ENCODE results near the gene EPRS1. TPM values are rescaled to one million over a fixed set of nuclear protein-coding genes. Genes with fewer than 3 reads are reported as not detected.

EPRS1 gene
- total RNA-seq, 1 experiment from 2014 or later, result 121 TPM

DNA sequence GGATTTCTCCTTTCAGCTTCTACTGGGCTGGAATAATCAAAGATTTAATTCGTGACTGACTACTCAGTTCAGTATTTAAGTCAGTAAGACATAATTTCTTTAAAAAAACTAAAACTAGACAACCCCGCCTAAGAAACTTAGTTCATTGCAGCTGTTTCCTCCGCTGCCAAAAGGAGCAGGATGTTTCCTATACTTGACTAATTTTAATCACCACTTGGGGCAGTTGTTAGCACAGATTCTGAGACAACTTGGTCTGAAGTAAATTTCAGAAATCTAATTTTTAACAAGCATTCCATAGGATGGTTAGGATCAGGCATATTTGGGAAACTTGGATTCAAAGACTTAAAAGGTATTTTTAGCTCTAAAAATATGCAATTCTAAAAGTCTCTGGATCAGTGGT lies 34.0 kb downstream of the EPRS1 start:
- H2BK5ac ChIP-seq (ENCODE audit: insufficient read length, low read length), result no peak overlapping the region
- Mint-ChIP-seq H3K27ac (no peak overlapping the region), H3K9me3 (no peaks in the 10 kb centered on the region), H3K4me3 (no peak overlapping the region), H3K27me3 (ENCODE audit: low read depth) (no peaks in the 10 kb centered on the region), H3K4me1 (no peaks in the 10 kb centered on the region), H3K36me3 (ENCODE audit: insufficient read depth in 1 of 3, low read depth in 3 of 3) (peaks cover 12 to 57% (median 42%) of the 10 kb centered on the region in 3 experiments; a peak in 6 of 7 replicates)
- H3K9ac ChIP-seq (ENCODE audit: extremely low read depth, insufficient read length, low read length), result no peak overlapping the region
- H3K56ac ChIP-seq (ENCODE audit: insufficient read length, low read depth, low read length), result no peak overlapping the region
- no peak overlapping the region for H3K27ac ChIP-seq (ENCODE audit: insufficient read length, low read depth, low read length)
- no peak for DNase-seq
- no peak overlapping the region for H4K91ac ChIP-seq (ENCODE audit: insufficient read length, low read depth, low read length)
- H3K4ac ChIP-seq (ENCODE audit: low read depth, low read length), result no peak overlapping the region
- no peak overlapping the region for H4K5ac ChIP-seq (ENCODE audit: insufficient read length, low read depth, low read length)
- H3K27me3 ChIP-seq (ENCODE audit: insufficient read depth, low read length), result no peaks in the 10 kb centered on the region
- no peak overlapping the region for H3K23ac ChIP-seq (ENCODE audit: insufficient read length, low read depth, low read length)
- no peak overlapping the region for H2BK15ac ChIP-seq (ENCODE audit: low read depth, low read length)
- H2AK5ac ChIP-seq (ENCODE audit: insufficient read length, low read length), result no peak overlapping the region
- no peak overlapping the region for H3K4me2 ChIP-seq (ENCODE audit: insufficient read depth, insufficient read length, low read length)
- WGBS (ENCODE audit: extremely low coverage, insufficient read length, low lambda C conversion rate), result no CpG with 5 or more reads among the region's 3 CpGs
- H2BK20ac ChIP-seq (ENCODE audit: low read depth, low read length, poor library complexity, severe bottlenecking), result no peak overlapping the region
- no peak overlapping the region for H3T11ph ChIP-seq (ENCODE audit: low read length)
- H2AFZ ChIP-seq (ENCODE audit: low read length), result no peak overlapping the region
- H4K20me1 ChIP-seq (ENCODE audit: control insufficient read depth, insufficient read depth, insufficient read length), result no peaks in the 10 kb centered on the region
- H2BK12ac ChIP-seq (ENCODE audit: insufficient read length, low read depth, low read length), result no peak overlapping the region
- TF ChIP-seq, protein P1, sequence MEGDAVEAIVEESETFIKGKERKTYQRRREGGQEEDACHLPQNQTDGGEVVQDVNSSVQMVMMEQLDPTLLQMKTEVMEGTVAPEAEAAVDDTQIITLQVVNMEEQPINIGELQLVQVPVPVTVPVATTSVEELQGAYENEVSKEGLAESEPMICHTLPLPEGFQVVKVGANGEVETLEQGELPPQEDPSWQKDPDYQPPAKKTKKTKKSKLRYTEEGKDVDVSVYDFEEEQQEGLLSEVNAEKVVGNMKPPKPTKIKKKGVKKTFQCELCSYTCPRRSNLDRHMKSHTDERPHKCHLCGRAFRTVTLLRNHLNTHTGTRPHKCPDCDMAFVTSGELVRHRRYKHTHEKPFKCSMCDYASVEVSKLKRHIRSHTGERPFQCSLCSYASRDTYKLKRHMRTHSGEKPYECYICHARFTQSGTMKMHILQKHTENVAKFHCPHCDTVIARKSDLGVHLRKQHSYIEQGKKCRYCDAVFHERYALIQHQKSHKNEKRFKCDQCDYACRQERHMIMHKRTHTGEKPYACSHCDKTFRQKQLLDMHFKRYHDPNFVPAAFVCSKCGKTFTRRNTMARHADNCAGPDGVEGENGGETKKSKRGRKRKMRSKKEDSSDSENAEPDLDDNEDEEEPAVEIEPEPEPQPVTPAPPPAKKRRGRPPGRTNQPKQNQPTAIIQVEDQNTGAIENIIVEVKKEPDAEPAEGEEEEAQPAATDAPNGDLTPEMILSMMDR (conservative IDR thresholded peaks at IDR 0.05), result peak; percentile 24; the same call in 1 of the 3 replicates
- no peaks in the 10 kb centered on the region for H3K79me2 ChIP-seq (ENCODE audit: insufficient read depth, low read length)
- no peaks in the 10 kb centered on the region for H3K4me1 ChIP-seq (ENCODE audit: insufficient read depth, low read length)
- H4K8ac ChIP-seq (replicated peaks; ENCODE audit: insufficient read length, low read depth, low read length), result no peak overlapping the region
- H2BK120ac ChIP-seq (ENCODE audit: low read depth, low read length, poor library complexity, severe bottlenecking), result no peak overlapping the region
- H3K23me2 ChIP-seq (ENCODE audit: insufficient read length, low read depth, low read length, poor library complexity, severe bottlenecking), result no peaks in the 10 kb centered on the region
- no peak overlapping the region for H3K14ac ChIP-seq (ENCODE audit: insufficient read depth, low read length)
- no peak overlapping the region for H3K18ac ChIP-seq (ENCODE audit: insufficient read length, low read depth, low read length)
- H3K79me1 ChIP-seq (ENCODE audit: insufficient read depth, low read depth, low read length, poor library complexity, severe bottlenecking), result no peaks in the 10 kb centered on the region
- H3K9me3 ChIP-seq (ENCODE audit: control insufficient read depth, low read depth, low read length), result no peaks in the 10 kb centered on the region

Data from H9 (cell line).